ENCODE data around the gene LDB3. TPM values are rescaled to one million over a fixed set of nuclear protein-coding genes. Genes with fewer than 3 reads are reported as not detected.

Gene LDB3
- polyA plus RNA-seq, 1 donor (not counting 4 experiments of a cell fraction or from before 2014, with no cell fraction given): 0.01 TPM

DNA sequence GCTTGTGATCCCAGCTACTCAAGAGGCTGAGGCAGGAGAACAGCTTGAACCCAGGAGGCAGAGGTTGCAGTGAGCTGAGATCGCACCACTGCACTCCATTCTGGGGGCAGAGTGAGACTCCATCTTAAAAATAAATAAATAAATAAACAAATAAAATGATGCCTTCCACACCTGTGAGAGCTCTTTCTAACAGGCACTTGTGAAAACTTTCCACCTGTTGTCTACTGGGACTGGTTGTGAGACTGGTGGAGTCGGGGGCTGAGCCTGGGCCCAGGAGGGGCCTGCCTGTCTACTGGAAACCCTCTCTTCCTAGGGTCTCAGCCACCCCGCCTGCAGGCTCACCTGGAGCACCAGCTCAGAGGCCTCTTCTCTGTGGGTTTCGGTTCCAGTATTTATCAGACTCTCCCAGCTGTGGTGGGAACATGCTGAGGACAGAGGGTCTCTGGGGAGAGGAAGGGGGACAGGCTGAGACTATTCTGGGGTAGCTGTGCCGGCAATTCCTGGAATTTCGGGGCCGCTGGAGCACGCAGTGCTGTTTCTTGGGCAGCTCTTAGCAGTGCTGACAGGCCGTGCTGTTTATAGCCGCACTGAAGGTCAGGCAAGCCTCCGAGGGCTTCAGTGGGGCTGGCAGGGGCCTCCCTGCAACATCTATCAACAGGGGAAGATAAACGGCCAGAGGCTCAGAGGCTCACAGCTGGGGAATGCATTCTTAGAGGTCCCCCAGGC lies 3.8 kb downstream of the LDB3 start:
- Histone ChIP-seq H4K20me1 (ENCODE audit: control insufficient read depth, extremely low read depth, insufficient read depth, low read length) (peaks cover 2% of the 10 kb centered on the region), H3K9me3 (ENCODE audit: control insufficient read depth, low read depth, low read length) (no peaks in the 10 kb centered on the region), H3K36me3 (ENCODE audit: control insufficient read depth in 2 of 2, extremely low read depth in 1 of 2, insufficient read depth in 2 of 2, low read length in 2 of 2) (no peaks in the 10 kb centered on the region), H3K9me1 (ENCODE audit: control insufficient read depth, extremely low read depth, insufficient read depth, low read length) (no peaks in the 10 kb centered on the region), H3K4me2 (ENCODE audit: control insufficient read depth, extremely low read depth, insufficient read depth, low read depth, low read length) (no peak overlapping the region), H2AFZ (ENCODE audit: control insufficient read depth, low read length) (no peak overlapping the region), H3K27me3 (ENCODE audit: control insufficient read depth, extremely low read depth, insufficient read depth, low read length) (peaks cover 11% of the 10 kb centered on the region), H3K4me3 (ENCODE audit: control insufficient read depth in 2 of 3, extremely low read depth in 1 of 3, insufficient read depth in 2 of 3, low read depth in 1 of 3, low read length in 3 of 3) (no peak overlapping the region), H3K79me2 (ENCODE audit: control insufficient read depth, insufficient read depth, low read length) (no peaks in the 10 kb centered on the region), H3K27ac (ENCODE audit: control insufficient read depth, insufficient read depth, low read length) (no peak overlapping the region), H3K4me1 (ENCODE audit: control insufficient read depth, extremely low read depth, insufficient read depth, low read length) (no peaks in the 10 kb centered on the region), H3K9ac (ENCODE audit: control insufficient read depth, extremely low read depth, insufficient read depth, low read length) (no peak overlapping the region)
- DNase-seq (ENCODE audit: low read depth, low spot score): no peak
- TF ChIP-seq, protein P1, sequence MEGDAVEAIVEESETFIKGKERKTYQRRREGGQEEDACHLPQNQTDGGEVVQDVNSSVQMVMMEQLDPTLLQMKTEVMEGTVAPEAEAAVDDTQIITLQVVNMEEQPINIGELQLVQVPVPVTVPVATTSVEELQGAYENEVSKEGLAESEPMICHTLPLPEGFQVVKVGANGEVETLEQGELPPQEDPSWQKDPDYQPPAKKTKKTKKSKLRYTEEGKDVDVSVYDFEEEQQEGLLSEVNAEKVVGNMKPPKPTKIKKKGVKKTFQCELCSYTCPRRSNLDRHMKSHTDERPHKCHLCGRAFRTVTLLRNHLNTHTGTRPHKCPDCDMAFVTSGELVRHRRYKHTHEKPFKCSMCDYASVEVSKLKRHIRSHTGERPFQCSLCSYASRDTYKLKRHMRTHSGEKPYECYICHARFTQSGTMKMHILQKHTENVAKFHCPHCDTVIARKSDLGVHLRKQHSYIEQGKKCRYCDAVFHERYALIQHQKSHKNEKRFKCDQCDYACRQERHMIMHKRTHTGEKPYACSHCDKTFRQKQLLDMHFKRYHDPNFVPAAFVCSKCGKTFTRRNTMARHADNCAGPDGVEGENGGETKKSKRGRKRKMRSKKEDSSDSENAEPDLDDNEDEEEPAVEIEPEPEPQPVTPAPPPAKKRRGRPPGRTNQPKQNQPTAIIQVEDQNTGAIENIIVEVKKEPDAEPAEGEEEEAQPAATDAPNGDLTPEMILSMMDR (optimal IDR thresholded peaks at IDR 0.05 in 1 of 3, IDR thresholded peaks at IDR 0.05 in 1 of 3, conservative IDR thresholded peaks at IDR 0.05 in 1 of 3; ENCODE audit: extremely low read depth in 1 of 3, insufficient read depth in 2 of 3, low read length in 3 of 3): no peak
- TF ChIP-seq EZH2 (IDR thresholded peaks at IDR 0.05; ENCODE audit: low read length): no peak
- dilution Hi-C loops (cut with MboI; ENCODE audit: extremely low pct_ligation_motif_present, low sequenced_read_pairs): no loop called here
- no peak for FAIRE-seq

DNA sequence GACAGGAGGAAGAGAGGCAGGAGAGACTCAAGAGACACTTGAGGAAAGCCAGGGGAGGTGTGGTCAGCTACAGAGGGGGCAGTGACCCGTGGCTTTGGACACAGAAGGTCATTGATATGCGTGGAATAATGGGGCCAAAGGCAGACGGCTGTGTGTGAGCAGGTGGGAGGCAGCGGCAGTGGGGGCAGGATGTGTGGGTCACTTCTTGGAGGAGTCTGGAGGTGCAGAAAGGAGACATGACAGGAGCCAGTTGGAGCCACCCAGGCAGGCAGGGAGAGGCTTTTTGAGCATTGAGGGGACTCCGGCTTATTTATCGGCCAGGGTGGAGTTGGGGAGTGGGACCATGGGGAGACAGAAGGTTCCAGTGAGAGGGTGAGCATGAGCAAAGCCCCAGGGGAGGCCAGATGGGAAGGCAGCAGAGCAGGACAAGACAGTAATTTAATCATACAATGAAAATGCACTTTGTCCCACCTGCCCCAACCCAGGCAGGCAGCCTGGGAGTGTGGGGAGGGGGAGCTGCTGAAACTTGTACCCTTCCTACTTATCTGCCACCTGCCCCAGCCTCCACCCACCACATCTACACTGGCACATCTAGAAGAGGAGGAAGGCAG lies 5.0 kb downstream of the LDB3 start:
- no peak overlapping the region for H2AFZ ChIP-seq (ENCODE audit: control insufficient read depth, low read length)
- H3K9me1 ChIP-seq (ENCODE audit: control insufficient read depth, extremely low read depth, insufficient read depth, low read length): no peaks in the 10 kb centered on the region
- H3K4me1 ChIP-seq (ENCODE audit: control insufficient read depth, extremely low read depth, insufficient read depth, low read length): no peaks in the 10 kb centered on the region
- H3K4me2 ChIP-seq (ENCODE audit: control insufficient read depth, extremely low read depth, insufficient read depth, low read depth, low read length): no peak overlapping the region
- no peak overlapping the region for H3K27ac ChIP-seq (ENCODE audit: control insufficient read depth, insufficient read depth, low read length)
- no peak overlapping the region for H3K9ac ChIP-seq (ENCODE audit: control insufficient read depth, extremely low read depth, insufficient read depth, low read length)
- dilution Hi-C loops (cut with MboI; ENCODE audit: extremely low pct_ligation_motif_present, low sequenced_read_pairs): no loop called here
- H3K36me3 ChIP-seq (ENCODE audit: control insufficient read depth in 2 of 2, extremely low read depth in 1 of 2, insufficient read depth in 2 of 2, low read length in 2 of 2): no peaks in the 10 kb centered on the region
- peaks cover 11% of the 10 kb centered on the region for H3K27me3 ChIP-seq (ENCODE audit: control insufficient read depth, extremely low read depth, insufficient read depth, low read length)
- TF ChIP-seq, protein P1 (optimal IDR thresholded peaks at IDR 0.05 in 1 of 3, IDR thresholded peaks at IDR 0.05 in 1 of 3, conservative IDR thresholded peaks at IDR 0.05 in 1 of 3; ENCODE audit: extremely low read depth in 1 of 3, insufficient read depth in 2 of 3, low read length in 3 of 3): no peak
- no peak for TF ChIP-seq EZH2 (IDR thresholded peaks at IDR 0.05; ENCODE audit: low read length)
- no peak overlapping the region for H3K4me3 ChIP-seq (ENCODE audit: control insufficient read depth in 2 of 3, extremely low read depth in 1 of 3, insufficient read depth in 2 of 3, low read depth in 1 of 3, low read length in 3 of 3)
- H3K9me3 ChIP-seq (ENCODE audit: control insufficient read depth, low read depth, low read length): no peaks in the 10 kb centered on the region
- FAIRE-seq (no peak), DNase-seq (ENCODE audit: low read depth, low spot score) (no peak)
- no peaks in the 10 kb centered on the region for H3K79me2 ChIP-seq (ENCODE audit: control insufficient read depth, insufficient read depth, low read length)
- H4K20me1 ChIP-seq (ENCODE audit: control insufficient read depth, extremely low read depth, insufficient read depth, low read length): no peaks in the 10 kb centered on the region

All from keratinocyte (primary cell).